ENCODE measurements around the gene PHTF1.

Gene PHTF1

GRCh38 chr1:113665071-113665470, 94.2 kb downstream of the PHTF1 start:
- no peak for DNase-seq (ENCODE audit: low read depth)

GRCh38 chr1:113663165-113663951, 95.9 kb downstream of the PHTF1 start:
- DNase-seq (ENCODE audit: low read depth) = no peak

- no peak for DNase-seq (ENCODE audit: low read depth)
Measured at GRCh38 chr1:113662101-113662500, 97.2 kb downstream of the PHTF1 start.

GRCh38 chr1:113660088-113660487, 99.2 kb downstream of the PHTF1 start:
- DNase-seq (ENCODE audit: low read depth) = no peak

GRCh38 chr1:113659556-113659955, 99.7 kb downstream of the PHTF1 start:
- no peak for DNase-seq (ENCODE audit: low read depth)

GRCh38 chr1:113659035-113659434, 100.3 kb downstream of the PHTF1 start:
- no peak for DNase-seq (ENCODE audit: low read depth)

- DNase-seq (ENCODE audit: low read depth) = no peak
Measured at GRCh38 chr1:113657556-113658063, 101.7 kb downstream of the PHTF1 start.

GRCh38 chr1:113657126-113657525, 102.2 kb downstream of the PHTF1 start:
- no peak for DNase-seq (ENCODE audit: low read depth)

GRCh38 chr1:113654883-113655282, 104.4 kb downstream of the PHTF1 start:
- no peak for DNase-seq (ENCODE audit: low read depth)

- no peak for DNase-seq (ENCODE audit: low read depth)
Measured at GRCh38 chr1:113653741-113654140, 105.5 kb downstream of the PHTF1 start.

- no peak for DNase-seq (ENCODE audit: low read depth)
Measured at GRCh38 chr1:113652771-113653170, 106.5 kb downstream of the PHTF1 start.

GRCh38 chr1:113648478-113648877, 110.8 kb downstream of the PHTF1 start:
- no peak for DNase-seq (ENCODE audit: low read depth)

- no peak for DNase-seq (ENCODE audit: low read depth)
Measured at GRCh38 chr1:113647164-113647563, 112.1 kb downstream of the PHTF1 start.
